Femur (tissue), 1 donor: ENCODE data around the gene CSNK2A2.

Experiments
- DNase-seq: peaks from one replicate; pipeline ENCODE4 v3.0.0-alpha.2; 2017

CSNK2A2 gene

GRCh38 chr16:58137581-58137980 lies 60.3 kb downstream of the CSNK2A2 start:
- no peak for DNase-seq

GRCh38 chr16:58129097-58129936 lies 68.6 kb downstream of the CSNK2A2 start, which contains the start of gene CFAP20:
TSS of gene CFAP20 (minus strand) at chr16:58129381. CDS start at chr16:58129115, 266 bp downstream.
- DNase-seq, result peak; percentile 99

- peak; percentile 74 for DNase-seq
These were observed 69.2 kb downstream of the CSNK2A2 start for GRCh38 chr16:58128711-58129096.

- DNase-seq, result peak; percentile 22
These were observed 69.7 kb downstream of the CSNK2A2 start for GRCh38 chr16:58128181-58128631.

- no peak for DNase-seq
These were observed 70.3 kb downstream of the CSNK2A2 start for GRCh38 chr16:58127634-58128033.

- DNase-seq, result peak; percentile 31
These were observed 70.8 kb downstream of the CSNK2A2 start for GRCh38 chr16:58127033-58127556.

- no peak for DNase-seq
These were observed 71.4 kb downstream of the CSNK2A2 start for GRCh38 chr16:58126451-58126961.

GRCh38 chr16:58125781-58126335 lies 72.0 kb downstream of the CSNK2A2 start:
- no peak for DNase-seq

GRCh38 chr16:58125041-58125440 lies 72.9 kb downstream of the CSNK2A2 start:
- DNase-seq, result no peak

GRCh38 chr16:58124601-58124915 lies 73.3 kb downstream of the CSNK2A2 start:
- DNase-seq, result no peak

- no peak for DNase-seq
These were observed 73.9 kb downstream of the CSNK2A2 start for GRCh38 chr16:58123896-58124600.

GRCh38 chr16:58121132-58121531 lies 76.8 kb downstream of the CSNK2A2 start:
- no peak for DNase-seq

- DNase-seq, result no peak
These were observed 77.7 kb downstream of the CSNK2A2 start for GRCh38 chr16:58120234-58120633.

- DNase-seq, result peak; percentile 28
These were observed 78.4 kb downstream of the CSNK2A2 start for GRCh38 chr16:58119509-58119845.

GRCh38 chr16:58118801-58119508 lies 79.0 kb downstream of the CSNK2A2 start:
- DNase-seq, result no peak

- DNase-seq, result no peak
These were observed 81.4 kb downstream of the CSNK2A2 start for GRCh38 chr16:58116529-58116928.

- DNase-seq, result no peak
These were observed 81.8 kb downstream of the CSNK2A2 start for GRCh38 chr16:58116081-58116480.

- DNase-seq, result peak; percentile 34
These were observed 82.8 kb downstream of the CSNK2A2 start for GRCh38 chr16:58114827-58115825.

GRCh38 chr16:58111302-58111627 lies 86.6 kb downstream of the CSNK2A2 start:
- no peak for DNase-seq

GRCh38 chr16:58110571-58111301 lies 87.2 kb downstream of the CSNK2A2 start:
- DNase-seq, result no peak

GRCh38 chr16:58109881-58110280 lies 88.0 kb downstream of the CSNK2A2 start:
- DNase-seq, result no peak
